ENCODE data around the gene CCL4.
"Not testable (repeated sequence)": the region's sequence is repeated elsewhere in the genome, so short reads cannot be mapped to it uniquely, and the experiment has no call there.

The CCL4 gene

GRCh38 chr17:36117505-36118382, 14.1 kb downstream of the CCL4 start:
- DNase-seq (ENCODE audit: low spot score), result no peak

GRCh38 chr17:36118477-36119353, 15.1 kb downstream of the CCL4 start:
- DNase-seq (ENCODE audit: low spot score), result no peak

GRCh38 chr17:36120221-36120620, 16.6 kb downstream of the CCL4 start:
- DNase-seq (ENCODE audit: low spot score), result no peak

GRCh38 chr17:36121099-36121498, 17.5 kb downstream of the CCL4 start:
- DNase-seq (ENCODE audit: low spot score), result not testable (repeated sequence)

GRCh38 chr17:36123431-36123830, 19.8 kb downstream of the CCL4 start:
- no peak for DNase-seq (ENCODE audit: low spot score)

GRCh38 chr17:36124879-36125824, 21.5 kb downstream of the CCL4 start:
- DNase-seq (ENCODE audit: low spot score), result no peak

- DNase-seq (ENCODE audit: low spot score), result no peak
Measured at GRCh38 chr17:36127199-36127893, 23.7 kb downstream of the CCL4 start.

- DNase-seq (ENCODE audit: low spot score), result no peak
Measured at GRCh38 chr17:36127911-36128310, 24.3 kb downstream of the CCL4 start.

- DNase-seq (ENCODE audit: low spot score), result no peak
Measured at GRCh38 chr17:36128411-36128978, 24.9 kb downstream of the CCL4 start.

- no peak for DNase-seq (ENCODE audit: low spot score)
Measured at GRCh38 chr17:36129616-36130015, 26.0 kb downstream of the CCL4 start.

GRCh38 chr17:36130346-36130745, 26.7 kb downstream of the CCL4 start:
- no peak for DNase-seq (ENCODE audit: low spot score)

- DNase-seq (ENCODE audit: low spot score), result no peak
Measured at GRCh38 chr17:36131421-36131820, 27.8 kb downstream of the CCL4 start.

- DNase-seq (ENCODE audit: low spot score), result no peak
Measured at GRCh38 chr17:36131931-36132330, 28.3 kb downstream of the CCL4 start.

- no peak for DNase-seq (ENCODE audit: low spot score)
Measured at GRCh38 chr17:36132421-36132831, 28.8 kb downstream of the CCL4 start.

GRCh38 chr17:36133602-36134236, 30.1 kb downstream of the CCL4 start:
- DNase-seq (ENCODE audit: low spot score), result no peak

GRCh38 chr17:36135465-36135864, 31.8 kb downstream of the CCL4 start:
- no peak for DNase-seq (ENCODE audit: low spot score)

GRCh38 chr17:36136036-36136435, 32.4 kb downstream of the CCL4 start:
- no peak for DNase-seq (ENCODE audit: low spot score)

- DNase-seq (ENCODE audit: low spot score), result no peak
Measured at GRCh38 chr17:36136439-36136838, 32.8 kb downstream of the CCL4 start.

GRCh38 chr17:36142235-36142634, 38.6 kb downstream of the CCL4 start:
- no peak for DNase-seq (ENCODE audit: low spot score)

- DNase-seq (ENCODE audit: low spot score), result no peak
Measured at GRCh38 chr17:36142806-36143205, 39.2 kb downstream of the CCL4 start.
